ENCODE measurements around the gene FIG4. TPM values are rescaled to one million over a fixed set of nuclear protein-coding genes. Genes with fewer than 3 reads are reported as not detected.
"Not testable (repeated sequence)": the region's sequence is repeated elsewhere in the genome, so short reads cannot be mapped to it uniquely, and the experiment has no call there.

The FIG4 gene
- total RNA-seq, 4 donors from 2014 or later = 6.9 to 17.1 (median 10.6) TPM

GRCh38 chr6:109865968-109866367 is 174.9 kb downstream of the FIG4 start:
- TF ChIP-seq, protein P1, sequence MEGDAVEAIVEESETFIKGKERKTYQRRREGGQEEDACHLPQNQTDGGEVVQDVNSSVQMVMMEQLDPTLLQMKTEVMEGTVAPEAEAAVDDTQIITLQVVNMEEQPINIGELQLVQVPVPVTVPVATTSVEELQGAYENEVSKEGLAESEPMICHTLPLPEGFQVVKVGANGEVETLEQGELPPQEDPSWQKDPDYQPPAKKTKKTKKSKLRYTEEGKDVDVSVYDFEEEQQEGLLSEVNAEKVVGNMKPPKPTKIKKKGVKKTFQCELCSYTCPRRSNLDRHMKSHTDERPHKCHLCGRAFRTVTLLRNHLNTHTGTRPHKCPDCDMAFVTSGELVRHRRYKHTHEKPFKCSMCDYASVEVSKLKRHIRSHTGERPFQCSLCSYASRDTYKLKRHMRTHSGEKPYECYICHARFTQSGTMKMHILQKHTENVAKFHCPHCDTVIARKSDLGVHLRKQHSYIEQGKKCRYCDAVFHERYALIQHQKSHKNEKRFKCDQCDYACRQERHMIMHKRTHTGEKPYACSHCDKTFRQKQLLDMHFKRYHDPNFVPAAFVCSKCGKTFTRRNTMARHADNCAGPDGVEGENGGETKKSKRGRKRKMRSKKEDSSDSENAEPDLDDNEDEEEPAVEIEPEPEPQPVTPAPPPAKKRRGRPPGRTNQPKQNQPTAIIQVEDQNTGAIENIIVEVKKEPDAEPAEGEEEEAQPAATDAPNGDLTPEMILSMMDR (IDR thresholded peaks at IDR 0.05) = no peak
- TF ChIP-seq POLR2A (IDR thresholded peaks at IDR 0.05) = no peak
- WGBS, 2 donors = 60 to 87% methylated on average over 4 of the region's 4 CpGs
- peak in 1 of 2 donors; percentile 58 for DNase-seq (ENCODE audit: low spot score in 2 of 2)
- H3K4me3 ChIP-seq (ENCODE audit: low read depth, poor library complexity, severe bottlenecking) = no peak overlapping the region
- intact Hi-C loops (cut with DNase I; ENCODE audit: low total_unique reads) = no loop called here

DNA sequence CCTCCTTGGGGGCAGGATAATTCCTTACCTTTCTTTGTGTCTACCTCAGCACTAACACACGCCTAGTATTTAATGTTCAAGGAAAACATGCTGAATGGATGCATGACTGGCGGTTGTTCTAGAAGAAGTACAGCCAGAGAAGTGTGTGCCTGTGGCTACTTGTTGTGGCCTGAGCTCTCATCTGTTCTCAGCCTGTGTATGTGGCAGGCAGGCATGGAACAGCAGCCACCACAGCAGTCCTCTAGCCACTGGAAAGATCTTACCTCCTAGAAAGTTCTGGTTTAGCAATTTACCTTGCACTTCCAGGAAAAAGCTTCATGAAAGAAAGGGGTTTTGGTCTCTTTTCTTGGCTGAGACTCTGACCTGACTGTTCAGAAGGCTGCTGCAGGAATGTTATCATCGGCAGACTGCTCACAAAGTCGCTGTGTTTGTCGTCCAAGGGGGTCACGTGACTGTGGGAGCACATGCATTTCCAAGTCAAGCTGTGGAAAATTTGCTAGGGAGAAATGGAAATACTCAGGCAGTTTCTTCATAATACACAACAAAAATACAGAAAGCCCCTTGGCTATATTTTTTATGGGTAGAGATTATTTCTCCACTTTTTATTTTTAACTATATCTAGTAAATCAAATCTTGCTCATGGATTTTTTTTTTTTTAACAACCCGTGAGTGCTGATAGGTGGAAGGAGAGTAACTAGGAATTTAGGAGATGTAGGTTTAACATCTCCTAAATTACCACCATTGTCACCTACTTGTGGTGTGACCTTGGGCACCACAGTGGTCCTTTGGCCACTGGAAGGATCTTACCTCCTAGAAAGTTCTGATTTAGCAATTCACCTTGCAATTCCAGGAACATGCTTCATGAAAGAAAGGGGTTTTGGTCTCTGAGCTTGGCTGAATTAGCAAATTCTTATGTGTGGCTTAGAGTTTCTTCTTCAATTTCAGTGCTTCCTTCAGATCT is 176.2 kb downstream of the FIG4 start:
- no peak overlapping the region for H3K4me3 ChIP-seq (ENCODE audit: low read depth, poor library complexity, severe bottlenecking)
- intact Hi-C loops (cut with DNase I; ENCODE audit: low total_unique reads) = no loop called here
- WGBS, 2 donors = 21 to 24% methylated on average over 7 of the region's 7 CpGs
- DNase-seq (ENCODE audit: low spot score in 2 of 2) = peak; percentile 50 to 85
- TF ChIP-seq, protein P1 (IDR thresholded peaks at IDR 0.05) = no peak
- no peak for TF ChIP-seq POLR2A (IDR thresholded peaks at IDR 0.05)

GRCh38 chr6:109867970-109868358 is 176.9 kb downstream of the FIG4 start:
- 3 to 7% methylated on average over 2 of the region's 2 CpGs for WGBS, 2 donors
- intact Hi-C loops (cut with DNase I; ENCODE audit: low total_unique reads) = no loop called here
- no peak for TF ChIP-seq POLR2A (IDR thresholded peaks at IDR 0.05)
- TF ChIP-seq, protein P1 (IDR thresholded peaks at IDR 0.05) = no peak
- H3K4me3 ChIP-seq (ENCODE audit: low read depth, poor library complexity, severe bottlenecking) = no peak overlapping the region
- peak in 1 of 2 donors; percentile 32 for DNase-seq (ENCODE audit: low spot score in 2 of 2)

GRCh38 chr6:109869398-109870088 is 178.4 kb downstream of the FIG4 start:
- 61 to 64% methylated on average over 5 of the region's 5 CpGs for WGBS, 2 donors
- intact Hi-C loops (cut with DNase I; ENCODE audit: low total_unique reads); H3K4me3 ChIP-seq (ENCODE audit: low read depth, poor library complexity, severe bottlenecking): not testable (repeated sequence)
- DNase-seq (ENCODE audit: low spot score in 2 of 2) = peak; percentile 23 to 77

- WGBS, 2 donors = 74 to 78% methylated on average over 5 of the region's 5 CpGs
Measured at GRCh38 chr6:109870089-109870410, 179.0 kb downstream of the FIG4 start.

DNA sequence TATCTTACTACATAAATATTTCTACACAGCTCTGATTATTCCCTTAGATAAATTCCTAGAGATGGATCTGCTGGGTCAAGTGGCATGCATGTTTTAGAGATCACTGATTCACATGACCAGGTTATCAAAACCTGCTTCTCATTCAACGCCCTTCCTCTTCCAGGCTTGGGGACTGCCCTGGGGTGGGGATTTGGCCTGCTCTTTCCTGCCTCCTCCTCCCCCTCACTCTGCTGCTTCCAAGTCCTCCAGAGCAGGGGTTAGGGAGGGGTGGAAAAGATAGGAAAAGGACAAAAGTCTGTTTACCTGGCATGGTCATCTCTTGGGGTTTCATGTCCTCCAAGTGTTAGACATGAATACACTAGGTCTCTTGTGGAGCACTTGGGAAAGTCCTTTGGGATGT is 181.5 kb downstream of the FIG4 start:
- WGBS, 2 donors = 46 to 48% methylated on average over 1 of the region's 1 CpG
- intact Hi-C loops (cut with DNase I; ENCODE audit: low total_unique reads) = no loop called here
- TF ChIP-seq, protein P1 (IDR thresholded peaks at IDR 0.05) = no peak
- TF ChIP-seq POLR2A (IDR thresholded peaks at IDR 0.05) = no peak
- no peak overlapping the region for H3K4me3 ChIP-seq (ENCODE audit: low read depth, poor library complexity, severe bottlenecking)
- no peak for DNase-seq (ENCODE audit: low spot score in 2 of 2)

More at GRCh38 chr6:109870089-109870410, 179.0 kb downstream of the FIG4 start:
- intact Hi-C loops (cut with DNase I; ENCODE audit: low total_unique reads) = no loop called here
- DNase-seq (ENCODE audit: low spot score in 2 of 2) = no peak
- no peak overlapping the region for H3K4me3 ChIP-seq (ENCODE audit: low read depth, poor library complexity, severe bottlenecking)
- TF ChIP-seq, protein P1 (IDR thresholded peaks at IDR 0.05) = no peak
- no peak for TF ChIP-seq POLR2A (IDR thresholded peaks at IDR 0.05)

Measured in lower leg skin (tissue), 4 donors.